Breast epithelium (tissue), 4 donors: ENCODE data around the gene EP400. TPM values are rescaled to one million over a fixed set of nuclear protein-coding genes. Genes with fewer than 3 reads are reported as not detected.

Experiments used
- DNase-seq, 2 donors: peaks; one replicate each; pipeline ENCODE4 v3.0.0-alpha.2; 2019; ENCODE audit warnings: low spot score in 2 of 2
- H3K27ac ChIP-seq, 2 donors: fragments of 200-600 bp; sonication (generic) in 1 of 2; one replicate each; pipeline ENCODE4 v1.5.1; 2016 to 2019; ENCODE audit warnings: mild to moderate bottlenecking in 1 of 2
- H3K27me3 ChIP-seq, 2 donors: fragments of 200-600 bp; sonication (generic) in 1 of 2; one replicate each; pipeline versions ENCODE4 v1.5.1 to v1.6.0; 2017 to 2019; ENCODE audit warnings: control low read depth in 1 of 2, mild to moderate bottlenecking in 1 of 2
- H3K36me3 ChIP-seq: fragments of 200-600 bp; one replicate; pipeline ENCODE4 v1.5.1; 2019
- H3K4me1 ChIP-seq, 2 donors: fragments of 200-600 bp; sonication (generic); one replicate each; pipeline ENCODE4 v1.5.1; 2016 to 2019; ENCODE audit warnings: control low read depth in 1 of 2
- H3K4me3 ChIP-seq, 3 donors: fragments of 200-600 bp; sonication (generic); 1 replicate in 2 of 3; 2 replicates in 1 of 3; pipeline ENCODE4 v1.5.1; 2016 to 2019; ENCODE audit warnings: mild to moderate bottlenecking in 3 of 3, moderate library complexity in 2 of 3
- H3K9me3 ChIP-seq, 2 donors: fragments of 200-600 bp; sonication (generic) in 1 of 2; one replicate each; pipeline ENCODE4 v1.5.1; 2016 to 2019; ENCODE audit warnings: control low read depth in 1 of 2
- POLR2A ChIP-seq: fragments of 450-650 bp; IDR thresholded peaks from one replicate; pipeline ENCODE4 v1.6.1; 2016; ENCODE audit warnings: antibody characterized with exemption, mild to moderate bottlenecking, moderate library complexity
- POLR2AphosphoS5 ChIP-seq, 3 donors: sonication (generic); formaldehyde crosslinking; IDR thresholded peaks; one replicate each; pipeline ENCODE4 v1.6.1; 2017; ENCODE audit warnings: antibody characterized with exemption in 3 of 3
- intact Hi-C: fragments of 100-400 bp; cut with DNase I; formaldehyde crosslinking; loops from one replicate; pipeline ENCODE4 v1.15.1; 2023; ENCODE audit warnings: low total_unique reads
- total RNA-seq, 3 donors: library from RNA; depleted of rRNA; stranded (reverse); fragments of >200 nt; gene quantifications; one replicate each; pipeline ENCODE4 v1.1.0, GENCODE V29; 2016
- TF ChIP-seq, protein P1 (sequence below), 3 donors: fragments of 450-650 bp; IDR thresholded peaks; one replicate each; pipeline ENCODE4 v1.5.1; 2016 to 2017; ENCODE audit warnings: antibody characterized with exemption in 3 of 3, mild to moderate bottlenecking in 3 of 3, moderate library complexity in 3 of 3

EP400 gene
- total RNA-seq, 3 donors from 2014 or later: 20.3 to 27.2 (median 24.4) TPM

DNA sequence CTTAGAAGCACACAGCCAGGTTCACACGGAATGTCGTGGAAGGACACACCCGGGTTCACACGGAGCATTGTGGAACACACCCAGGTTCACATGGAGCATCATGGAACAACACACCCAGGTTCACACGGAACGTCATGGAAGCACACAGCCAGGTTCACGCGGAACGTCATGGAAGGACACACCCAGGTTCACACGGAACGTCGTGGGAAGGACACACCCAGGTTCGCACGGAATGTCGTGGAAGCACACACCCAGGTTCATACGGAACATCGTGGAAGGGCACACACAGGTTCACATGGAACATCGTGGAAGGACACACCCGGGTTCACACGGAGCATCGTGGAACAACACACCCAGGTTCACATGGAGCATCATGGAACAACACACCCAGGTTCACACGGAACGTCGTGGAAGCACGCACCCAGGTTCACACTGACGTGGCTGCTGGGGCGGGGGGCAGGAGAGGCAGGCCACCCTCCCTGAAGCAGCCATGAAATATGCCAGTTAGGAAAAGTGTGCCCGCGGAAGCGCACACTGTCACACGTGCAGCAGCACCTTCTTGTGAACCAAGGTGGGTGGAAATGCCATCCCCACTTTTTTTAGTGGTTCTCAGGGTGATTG lies 86.4 kb downstream of the EP400 start:
- H3K36me3 ChIP-seq: no peaks in the 10 kb centered on the region
- H3K27me3 ChIP-seq: no peaks in the 10 kb centered on the region
- DNase-seq: no peak
- intact Hi-C loops: no loop called here
- H3K9me3 ChIP-seq: no peaks in the 10 kb centered on the region
- H3K4me1 ChIP-seq: no peaks in the 10 kb centered on the region
- no peak overlapping the region for H3K27ac ChIP-seq
- TF ChIP-seq POLR2A (no peak), POLR2AphosphoS5 (IDR thresholded peaks at IDR 0.05) (no peak)
- TF ChIP-seq, protein P1, sequence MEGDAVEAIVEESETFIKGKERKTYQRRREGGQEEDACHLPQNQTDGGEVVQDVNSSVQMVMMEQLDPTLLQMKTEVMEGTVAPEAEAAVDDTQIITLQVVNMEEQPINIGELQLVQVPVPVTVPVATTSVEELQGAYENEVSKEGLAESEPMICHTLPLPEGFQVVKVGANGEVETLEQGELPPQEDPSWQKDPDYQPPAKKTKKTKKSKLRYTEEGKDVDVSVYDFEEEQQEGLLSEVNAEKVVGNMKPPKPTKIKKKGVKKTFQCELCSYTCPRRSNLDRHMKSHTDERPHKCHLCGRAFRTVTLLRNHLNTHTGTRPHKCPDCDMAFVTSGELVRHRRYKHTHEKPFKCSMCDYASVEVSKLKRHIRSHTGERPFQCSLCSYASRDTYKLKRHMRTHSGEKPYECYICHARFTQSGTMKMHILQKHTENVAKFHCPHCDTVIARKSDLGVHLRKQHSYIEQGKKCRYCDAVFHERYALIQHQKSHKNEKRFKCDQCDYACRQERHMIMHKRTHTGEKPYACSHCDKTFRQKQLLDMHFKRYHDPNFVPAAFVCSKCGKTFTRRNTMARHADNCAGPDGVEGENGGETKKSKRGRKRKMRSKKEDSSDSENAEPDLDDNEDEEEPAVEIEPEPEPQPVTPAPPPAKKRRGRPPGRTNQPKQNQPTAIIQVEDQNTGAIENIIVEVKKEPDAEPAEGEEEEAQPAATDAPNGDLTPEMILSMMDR (IDR thresholded peaks at IDR 0.05): no peak
- no peak overlapping the region for H3K4me3 ChIP-seq

DNA sequence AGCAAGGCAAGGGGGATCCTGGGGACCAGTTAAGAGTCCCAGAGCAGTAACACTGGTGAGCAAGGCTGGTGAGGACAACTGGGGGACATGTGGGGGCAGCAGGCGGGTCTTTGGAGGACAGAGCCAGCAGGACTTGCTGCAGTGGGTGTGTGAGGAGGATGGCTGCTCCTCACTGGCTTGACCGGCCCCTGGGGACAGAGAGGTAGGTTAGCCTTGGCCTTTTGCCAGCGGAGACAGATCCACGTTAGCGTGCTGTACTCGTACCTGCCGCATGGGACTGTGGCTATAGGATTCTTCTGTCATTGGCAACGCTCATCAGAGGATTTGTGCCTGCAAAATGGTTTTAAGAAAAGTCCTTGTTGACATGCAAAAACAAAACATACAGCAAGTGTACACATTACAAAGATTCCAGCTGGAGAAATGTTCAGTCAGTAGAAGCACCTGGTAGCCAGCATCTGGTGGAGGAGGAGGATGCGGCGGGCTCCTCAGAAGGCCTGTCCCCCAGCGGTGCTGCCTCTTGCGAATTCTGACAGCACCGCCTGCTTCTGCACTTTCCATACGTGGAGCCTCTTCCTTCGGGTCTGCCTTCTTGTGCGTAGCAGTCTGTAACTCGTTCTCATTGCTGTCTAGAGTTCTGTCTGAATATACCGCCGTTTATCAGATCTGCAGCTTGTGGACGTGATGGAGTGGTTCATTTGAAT lies 91.3 kb downstream of the EP400 start:
- TF ChIP-seq POLR2A: no peak
- TF ChIP-seq, protein P1 (IDR thresholded peaks at IDR 0.05): no peak
- TF ChIP-seq POLR2AphosphoS5 (IDR thresholded peaks at IDR 0.05): no peak
- Histone ChIP-seq H3K9me3 (no peaks in the 10 kb centered on the region), H3K4me1 (no peaks in the 10 kb centered on the region), H3K4me3 (no peak overlapping the region), H3K27me3 (no peaks in the 10 kb centered on the region), H3K27ac (no peak overlapping the region), H3K36me3 (peaks cover 4% of the 10 kb centered on the region)
- intact Hi-C loops: no loop called here
- no peak for DNase-seq

DNA sequence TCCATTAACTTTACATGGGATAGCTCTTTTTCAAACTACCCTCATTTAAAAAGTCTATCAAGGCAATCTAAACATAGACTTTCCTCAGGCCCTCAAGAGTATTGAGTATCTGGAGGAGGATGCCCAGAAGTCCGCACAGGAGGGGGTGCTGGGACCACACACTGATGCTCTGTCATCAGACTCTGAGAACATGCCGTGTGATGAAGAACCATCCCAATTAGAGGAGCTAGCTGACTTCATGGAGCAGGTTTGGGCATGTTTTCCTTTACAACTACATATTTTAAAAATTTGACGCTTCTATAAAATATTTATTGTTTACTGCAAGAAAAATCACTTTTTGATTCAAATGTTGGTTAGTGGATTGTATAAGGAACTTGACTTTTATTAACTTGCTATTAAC lies 93.5 kb downstream of the EP400 start:
- Histone ChIP-seq H3K4me1 (no peaks in the 10 kb centered on the region), H3K9me3 (no peaks in the 10 kb centered on the region), H3K4me3 (no peak overlapping the region), H3K27me3 (no peaks in the 10 kb centered on the region), H3K36me3 (peaks cover 4% of the 10 kb centered on the region), H3K27ac (no peak overlapping the region)
- intact Hi-C loops: no loop called here
- TF ChIP-seq POLR2A: no peak
- no peak for TF ChIP-seq POLR2AphosphoS5 (IDR thresholded peaks at IDR 0.05)
- TF ChIP-seq, protein P1 (IDR thresholded peaks at IDR 0.05): no peak
- no peak for DNase-seq

DNA sequence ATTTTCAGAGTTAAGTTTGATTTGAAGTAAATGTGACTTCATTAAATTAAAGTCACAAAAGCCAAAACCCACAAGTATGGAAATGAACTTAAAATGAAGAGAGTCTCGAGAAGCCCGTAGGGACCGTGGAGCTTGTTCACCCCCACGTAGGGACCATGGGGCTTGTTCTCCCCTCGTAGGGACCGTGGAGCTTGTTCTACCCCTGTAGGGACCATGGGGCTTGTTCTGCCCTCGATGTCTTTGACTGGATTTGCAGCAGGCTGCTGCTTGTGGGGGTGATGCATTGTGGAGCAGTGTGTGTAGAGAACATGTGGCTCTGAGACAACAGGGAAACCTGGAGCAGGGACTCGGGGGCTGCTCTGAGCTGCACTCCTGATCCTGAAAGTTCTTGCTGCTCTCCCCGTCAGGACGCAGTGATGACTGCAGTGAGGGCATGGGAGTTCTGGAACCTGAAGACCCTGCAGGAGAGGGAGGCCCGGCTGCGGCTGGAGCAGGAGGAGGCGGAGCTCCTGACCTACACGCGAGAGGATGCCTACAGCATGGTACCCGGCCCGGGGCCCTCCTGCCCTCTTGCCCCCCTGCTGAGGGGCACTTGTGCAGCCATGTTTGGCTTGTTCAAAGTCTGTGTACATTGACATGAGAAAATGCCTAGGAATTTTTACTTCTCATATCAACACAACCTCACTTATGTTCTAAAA lies 94.2 kb downstream of the EP400 start:
- no peaks in the 10 kb centered on the region for H3K4me1 ChIP-seq
- no peaks in the 10 kb centered on the region for H3K27me3 ChIP-seq
- peaks cover 4% of the 10 kb centered on the region for H3K36me3 ChIP-seq
- TF ChIP-seq POLR2A (no peak), POLR2AphosphoS5 (IDR thresholded peaks at IDR 0.05) (no peak)
- TF ChIP-seq, protein P1 (IDR thresholded peaks at IDR 0.05): no peak
- no peak overlapping the region for H3K27ac ChIP-seq
- no peaks in the 10 kb centered on the region for H3K9me3 ChIP-seq
- no peak for DNase-seq
- intact Hi-C loops: no loop called here
- H3K4me3 ChIP-seq: no peak overlapping the region
